ENCODE data around the gene TTLL1. TPM values are rescaled to one million over a fixed set of nuclear protein-coding genes. Genes with fewer than 3 reads are reported as not detected.
"Not testable (repeated sequence)": the region's sequence is repeated elsewhere in the genome, so short reads cannot be mapped to it uniquely, and the experiment has no call there.

TTLL1 gene
- total RNA-seq, 4 donors from 2014 or later = 4.4 to 11.4 (median 5.8) TPM

GRCh38 chr22:43035250-43035649 lies 53.9 kb downstream of the TTLL1 start:
- Histone ChIP-seq H3K27ac (no peak overlapping the region), H3K9me3 (no peaks in the 10 kb centered on the region), H3K36me3 (no peaks in the 10 kb centered on the region), H3K27me3 (no peaks in the 10 kb centered on the region), H3K4me3 (replicated peaks in 1 of 3) (no peak overlapping the region), H3K4me1 (peaks cover 0 to 8% of the 10 kb centered on the region in 2 donors)
- no peak for TF ChIP-seq CTCF (IDR thresholded peaks at IDR 0.05)
- TF ChIP-seq POLR2A (IDR thresholded peaks at IDR 0.05) = no peak
- 60 to 96% methylated on average over 1 to 9 of the region's 9 CpGs for WGBS, 2 donors
- intact Hi-C loops (cut with DNase I) = no loop called here
- no peak for DNase-seq

- Histone ChIP-seq H3K27ac (no peak overlapping the region), H3K4me3 (replicated peaks in 1 of 3) (no peak overlapping the region), H3K36me3 (no peaks in the 10 kb centered on the region), H3K4me1 (peaks cover 0 to 12% of the 10 kb centered on the region in 2 donors), H3K27me3 (no peaks in the 10 kb centered on the region), H3K9me3 (no peaks in the 10 kb centered on the region)
- DNase-seq = no peak
- 67 to 96% methylated on average over 3 of the region's 3 CpGs for WGBS, 2 donors
- TF ChIP-seq CTCF (IDR thresholded peaks at IDR 0.05) = no peak
- no peak for TF ChIP-seq POLR2A (IDR thresholded peaks at IDR 0.05)
- intact Hi-C loops (cut with DNase I) = no loop called here
Observed at GRCh38 chr22:43031617-43032016, 57.6 kb downstream of the TTLL1 start.

- Histone ChIP-seq H3K27ac (peak overlapping the region; percentile 93 to 97 (median 96)), H3K4me1 (peaks cover 28 to 31% of the 10 kb centered on the region in 2 donors), H3K4me3 (replicated peaks in 1 of 3) (no peak overlapping the region), H3K36me3 (no peaks in the 10 kb centered on the region), H3K27me3 (no peaks in the 10 kb centered on the region), H3K9me3 (no peaks in the 10 kb centered on the region)
- 46 to 64% methylated on average over 6 of the region's 6 CpGs for WGBS, 2 donors
- TF ChIP-seq POLR2A (IDR thresholded peaks at IDR 0.05) (peak in 1 of 2 donors; percentile 57), CTCF (IDR thresholded peaks at IDR 0.05) (peak in 1 of 6 experiments; percentile 26)
- peak; percentile 87 to 89 for DNase-seq
- intact Hi-C loops (cut with DNase I) = no loop called here
Observed at GRCh38 chr22:43018615-43019014, 70.6 kb downstream of the TTLL1 start.

GRCh38 chr22:43017525-43018460 lies 71.4 kb downstream of the TTLL1 start:
- Histone ChIP-seq H3K9me3 (no peaks in the 10 kb centered on the region), H3K27ac (peak overlapping the region; percentile 93 to 97 (median 96)), H3K4me3 (replicated peaks in 1 of 3) (no peak overlapping the region), H3K36me3 (no peaks in the 10 kb centered on the region), H3K27me3 (no peaks in the 10 kb centered on the region), H3K4me1 (peaks cover 33 to 39% of the 10 kb centered on the region in 2 donors)
- WGBS, 2 donors = 53 to 58% methylated on average over 10 of the region's 10 CpGs
- TF ChIP-seq CTCF (IDR thresholded peaks at IDR 0.05) (peak in 1 of 6 experiments; percentile 32), POLR2A (IDR thresholded peaks at IDR 0.05) (peak in 1 of 2 donors; percentile 71)
- DNase-seq = peak; percentile 97
- intact Hi-C loops (cut with DNase I) = no loop called here

- H3K27me3 ChIP-seq; H3K9me3 ChIP-seq; DNase-seq; H3K4me3 ChIP-seq (replicated peaks in 1 of 3); intact Hi-C loops (cut with DNase I); H3K36me3 ChIP-seq: not testable (repeated sequence)
- 94 to 96% methylated on average over 5 of the region's 5 CpGs for WGBS, 2 donors
- Histone ChIP-seq H3K4me1 (peaks cover 38 to 46% of the 10 kb centered on the region in 2 donors), H3K27ac (peak overlapping the region in 2 of 3 donors; percentile 96 to 97)
Observed at GRCh38 chr22:43016150-43016549, 73.0 kb downstream of the TTLL1 start.

Measured in thyroid gland (tissue), 4 donors.